Neutrophil (primary cell): ENCODE results near the gene TEKTIP1.

Source experiments
- H3K27ac ChIP-seq: fragments of 200-600 bp; sonication (generic); 2 replicates; pipeline ENCODE4 v1.5.1; 2016; ENCODE audit warnings: mild to moderate bottlenecking, moderate library complexity
- H3K27me3 ChIP-seq: fragments of 200-600 bp; sonication (generic); 2 replicates; pipeline ENCODE4 v1.6.0; 2016; ENCODE audit warnings: mild to moderate bottlenecking
- H3K36me3 ChIP-seq: fragments of 200-600 bp; sonication (generic); 2 replicates; pipeline ENCODE4 v1.5.1; 2017
- H3K4me1 ChIP-seq, 2 experiments: fragments of 200-600 bp in 1 of 2; sonication (generic) in 1 of 2; 1 replicate in 1 of 2; 2 replicates in 1 of 2; pipeline versions ENCODE4 v1.5.1 to v1.6.1; 2013 to 2016; ENCODE audit warnings: low read depth in 1 of 2, low read length in 1 of 2, mild to moderate bottlenecking in 1 of 2, moderate library complexity in 1 of 2; ENCODE audit not compliant: control insufficient read depth in 1 of 2, insufficient read depth in 1 of 2
- H3K4me3 ChIP-seq, 2 experiments: fragments of 200-600 bp in 1 of 2; sonication (generic) in 1 of 2; 1 replicate in 1 of 2; 2 replicates in 1 of 2; pipeline ENCODE4 v1.5.1; 2013 to 2016; ENCODE audit warnings: low read depth in 1 of 2, low read length in 1 of 2, mild to moderate bottlenecking in 1 of 2, moderate library complexity in 1 of 2
- H3K9me3 ChIP-seq: fragments of 200-600 bp; sonication (generic); 2 replicates; pipeline ENCODE4 v1.5.1; 2016
- TF ChIP-seq, protein P1 (sequence below): fragments of 200-600 bp; sonication (generic); IDR thresholded peaks from 2 replicates; pipeline ENCODE4 v1.5.1; 2016; ENCODE audit warnings: antibody characterized with exemption

Gene TEKTIP1

DNA sequence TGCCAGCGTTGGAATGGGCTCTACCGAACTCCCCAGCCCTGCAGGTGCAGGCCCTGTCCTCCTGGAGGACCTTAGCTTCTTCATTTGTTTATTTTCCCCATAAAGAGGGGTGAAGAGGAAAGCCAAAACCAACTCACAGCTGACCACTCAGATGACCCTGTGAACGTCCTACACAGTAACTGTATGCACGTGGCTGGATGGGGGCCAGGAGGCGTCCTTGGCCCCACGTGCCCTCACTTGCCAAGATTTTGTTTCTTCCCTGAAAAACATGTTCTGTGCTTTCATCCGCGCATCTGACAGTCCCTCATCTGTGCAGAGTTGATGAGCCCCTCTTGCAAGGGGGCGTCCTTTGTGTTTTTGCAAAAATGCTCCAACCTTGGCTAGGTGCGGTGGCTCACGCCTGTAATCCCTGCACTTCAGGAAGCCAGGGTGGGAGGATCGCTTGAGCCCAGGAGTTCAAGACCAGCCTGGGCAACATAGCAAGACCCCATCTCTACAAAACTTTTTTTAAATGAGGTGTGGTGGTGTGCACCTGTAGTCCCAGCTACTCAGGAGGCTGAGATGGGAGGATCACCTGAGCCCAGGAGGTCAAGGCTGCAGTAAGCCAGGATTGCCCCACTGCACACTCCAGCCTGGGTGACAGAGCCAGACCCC is 5.3 kb upstream of the TEKTIP1 start:
- peaks cover 4 to 5% of the 10 kb centered on the region in 2 experiments for H3K4me1 ChIP-seq
- no peak overlapping the region for H3K27ac ChIP-seq
- no peaks in the 10 kb centered on the region for H3K27me3 ChIP-seq
- peaks cover 87% of the 10 kb centered on the region for H3K36me3 ChIP-seq
- H3K4me3 ChIP-seq, result no peak overlapping the region
- TF ChIP-seq, protein P1, sequence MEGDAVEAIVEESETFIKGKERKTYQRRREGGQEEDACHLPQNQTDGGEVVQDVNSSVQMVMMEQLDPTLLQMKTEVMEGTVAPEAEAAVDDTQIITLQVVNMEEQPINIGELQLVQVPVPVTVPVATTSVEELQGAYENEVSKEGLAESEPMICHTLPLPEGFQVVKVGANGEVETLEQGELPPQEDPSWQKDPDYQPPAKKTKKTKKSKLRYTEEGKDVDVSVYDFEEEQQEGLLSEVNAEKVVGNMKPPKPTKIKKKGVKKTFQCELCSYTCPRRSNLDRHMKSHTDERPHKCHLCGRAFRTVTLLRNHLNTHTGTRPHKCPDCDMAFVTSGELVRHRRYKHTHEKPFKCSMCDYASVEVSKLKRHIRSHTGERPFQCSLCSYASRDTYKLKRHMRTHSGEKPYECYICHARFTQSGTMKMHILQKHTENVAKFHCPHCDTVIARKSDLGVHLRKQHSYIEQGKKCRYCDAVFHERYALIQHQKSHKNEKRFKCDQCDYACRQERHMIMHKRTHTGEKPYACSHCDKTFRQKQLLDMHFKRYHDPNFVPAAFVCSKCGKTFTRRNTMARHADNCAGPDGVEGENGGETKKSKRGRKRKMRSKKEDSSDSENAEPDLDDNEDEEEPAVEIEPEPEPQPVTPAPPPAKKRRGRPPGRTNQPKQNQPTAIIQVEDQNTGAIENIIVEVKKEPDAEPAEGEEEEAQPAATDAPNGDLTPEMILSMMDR, result no peak
- no peaks in the 10 kb centered on the region for H3K9me3 ChIP-seq

DNA sequence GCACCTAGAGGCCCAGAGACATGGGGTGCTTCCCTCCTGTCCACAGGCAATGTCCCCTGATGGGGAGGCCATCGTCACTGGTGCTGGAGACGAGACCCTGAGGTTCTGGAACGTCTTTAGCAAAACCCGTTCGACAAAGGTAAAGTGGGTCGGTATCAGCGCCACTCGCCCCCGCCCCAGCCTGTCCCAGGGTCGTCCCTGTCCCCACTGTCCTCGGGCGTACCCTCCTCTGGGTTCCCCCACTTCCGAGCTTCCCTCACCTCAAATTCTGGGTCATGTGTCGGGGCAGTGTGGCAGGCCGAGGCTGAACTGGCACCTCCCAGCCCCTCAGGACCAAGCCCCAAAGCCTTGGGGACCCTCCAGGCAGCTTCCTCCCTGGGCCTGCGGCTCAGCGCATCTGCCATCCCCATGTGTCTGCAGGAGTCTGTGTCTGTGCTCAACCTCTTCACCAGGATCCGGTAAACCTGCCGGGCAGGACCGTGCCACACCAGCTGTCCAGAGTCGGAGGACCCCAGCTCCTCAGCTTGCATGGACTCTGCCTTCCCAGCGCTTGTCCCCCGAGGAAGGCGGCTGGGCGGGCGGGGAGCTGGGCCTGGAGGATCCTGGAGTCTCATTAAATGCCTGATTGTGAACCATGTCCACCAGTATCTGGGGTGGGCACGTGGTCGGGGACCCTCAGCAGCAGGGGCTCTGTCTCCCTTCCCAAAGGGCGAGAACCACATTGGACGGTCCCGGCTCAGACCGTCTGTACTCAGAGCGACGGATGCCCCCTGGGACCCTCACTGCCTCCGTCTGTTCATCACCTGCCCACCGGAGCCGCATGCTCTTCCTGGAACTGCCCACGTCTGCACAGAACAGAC is 4.4 kb upstream of the TEKTIP1 start:
- Histone ChIP-seq H3K4me3 (no peak overlapping the region), H3K27me3 (no peaks in the 10 kb centered on the region), H3K36me3 (peaks cover 96% of the 10 kb centered on the region), H3K9me3 (no peaks in the 10 kb centered on the region), H3K4me1 (peaks cover 4 to 5% of the 10 kb centered on the region in 2 experiments), H3K27ac (no peak overlapping the region)
- TF ChIP-seq, protein P1, result no peak

DNA sequence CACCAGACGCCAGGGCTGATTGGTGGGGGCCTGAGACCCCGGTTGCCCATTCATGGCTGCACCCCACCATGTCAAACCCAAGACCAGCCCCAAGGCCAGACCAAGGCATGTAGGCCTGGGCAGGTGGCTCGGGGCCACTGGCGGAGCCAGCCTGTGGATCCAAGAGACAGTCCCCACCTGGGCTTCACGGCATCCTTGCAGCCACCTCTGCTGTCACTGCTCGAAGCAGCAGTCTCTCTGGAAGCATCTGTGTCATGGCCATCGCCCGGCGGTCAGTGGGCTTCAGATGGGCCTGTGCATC is 3.8 kb upstream of the TEKTIP1 start:
- Histone ChIP-seq H3K27me3 (no peaks in the 10 kb centered on the region), H3K4me1 (peaks cover 4 to 5% of the 10 kb centered on the region in 2 experiments), H3K9me3 (no peaks in the 10 kb centered on the region), H3K4me3 (no peak overlapping the region), H3K27ac (no peak overlapping the region), H3K36me3 (peaks cover 92% of the 10 kb centered on the region)
- TF ChIP-seq, protein P1, result no peak

DNA sequence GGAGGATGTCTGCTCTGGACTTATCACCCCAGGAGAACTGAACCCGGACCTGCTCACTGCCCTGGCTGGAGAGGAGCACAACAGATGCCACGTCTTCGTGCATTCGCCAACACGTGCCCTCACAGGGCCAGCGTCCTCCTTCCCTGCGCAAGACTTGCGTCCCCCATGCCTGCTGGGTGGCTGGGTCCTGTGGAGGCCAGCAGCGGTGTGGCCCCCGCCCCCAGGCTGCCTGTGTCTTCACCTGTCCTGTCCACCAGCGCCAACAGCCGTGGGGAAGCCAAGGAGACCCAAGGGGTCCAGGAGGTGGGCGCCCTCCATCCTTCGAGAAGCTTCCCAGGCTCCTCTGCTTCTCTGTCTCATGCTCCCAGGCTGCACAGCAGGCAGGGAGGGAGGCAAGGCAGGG is 3.4 kb upstream of the TEKTIP1 start:
- Histone ChIP-seq H3K4me1 (peaks cover 4 to 5% of the 10 kb centered on the region in 2 experiments), H3K9me3 (no peaks in the 10 kb centered on the region), H3K4me3 (no peak overlapping the region), H3K36me3 (peaks cover 88% of the 10 kb centered on the region), H3K27ac (no peak overlapping the region), H3K27me3 (no peaks in the 10 kb centered on the region)
- TF ChIP-seq, protein P1, result no peak

DNA sequence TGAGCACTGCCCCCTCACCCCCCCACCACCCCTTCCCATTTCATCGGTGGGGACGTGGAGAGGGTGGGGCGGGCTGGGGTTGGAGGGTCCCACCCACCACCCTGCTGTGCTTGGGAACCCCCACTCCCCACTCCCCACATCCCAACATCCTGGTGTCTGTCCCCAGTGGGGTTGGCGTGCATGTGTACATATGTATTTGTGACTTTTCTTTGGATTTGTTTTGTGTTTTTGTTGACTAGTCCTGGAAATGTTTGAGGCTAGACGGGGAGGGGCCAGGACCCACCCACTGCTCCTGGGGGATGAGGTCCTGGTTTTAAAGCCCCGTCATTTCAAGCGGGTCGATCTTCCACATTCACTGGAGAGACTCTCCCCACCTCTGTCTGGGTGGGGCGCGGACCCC is 3.0 kb upstream of the TEKTIP1 start:
- Histone ChIP-seq H3K27ac (no peak overlapping the region), H3K27me3 (no peaks in the 10 kb centered on the region), H3K36me3 (peaks cover 84% of the 10 kb centered on the region)

More for the DNA sequence above, 3.0 kb upstream of the TEKTIP1 start:
- Histone ChIP-seq H3K9me3 (no peaks in the 10 kb centered on the region), H3K4me3 (no peak overlapping the region), H3K4me1 (peaks cover 4 to 5% of the 10 kb centered on the region in 2 experiments)
- TF ChIP-seq, protein P1, result no peak
